Measurements from ENCODE around the gene ZNF107.
"Not testable (repeated sequence)": the region's sequence is repeated elsewhere in the genome, so short reads cannot be mapped to it uniquely, and the experiment has no call there.

ZNF107 gene

DNA sequence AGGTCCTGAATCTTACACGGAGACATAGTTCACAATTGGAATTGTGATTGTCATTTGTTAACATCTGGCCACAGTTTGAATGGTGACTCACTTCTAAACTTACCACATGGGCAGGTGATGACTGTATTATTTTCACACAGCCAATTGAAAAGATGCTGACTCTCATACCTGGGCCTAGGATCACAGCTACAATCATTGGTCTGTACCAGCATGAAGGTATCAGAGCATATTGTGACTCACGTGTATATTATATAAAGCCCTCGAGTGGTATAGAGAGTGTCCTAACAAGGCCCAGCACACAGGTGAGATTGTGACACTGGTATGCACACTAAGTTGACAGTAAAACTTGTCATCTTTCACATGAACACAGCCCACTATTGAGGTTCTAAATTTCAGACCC, 9.4 kb upstream of the ZNF107 start:
- intact Hi-C loops (cut with DNase I; ENCODE audit: low total_unique reads) = no loop called here
- Histone ChIP-seq H3K36me3 (no peaks in the 10 kb centered on the region), H3K4me3 (no peak overlapping the region), H3K9me3 (no peaks in the 10 kb centered on the region), H3K27ac (no peak overlapping the region), H3K4me1 (no peaks in the 10 kb centered on the region), H3K27me3 (no peaks in the 10 kb centered on the region)
- TF ChIP-seq, protein P1, sequence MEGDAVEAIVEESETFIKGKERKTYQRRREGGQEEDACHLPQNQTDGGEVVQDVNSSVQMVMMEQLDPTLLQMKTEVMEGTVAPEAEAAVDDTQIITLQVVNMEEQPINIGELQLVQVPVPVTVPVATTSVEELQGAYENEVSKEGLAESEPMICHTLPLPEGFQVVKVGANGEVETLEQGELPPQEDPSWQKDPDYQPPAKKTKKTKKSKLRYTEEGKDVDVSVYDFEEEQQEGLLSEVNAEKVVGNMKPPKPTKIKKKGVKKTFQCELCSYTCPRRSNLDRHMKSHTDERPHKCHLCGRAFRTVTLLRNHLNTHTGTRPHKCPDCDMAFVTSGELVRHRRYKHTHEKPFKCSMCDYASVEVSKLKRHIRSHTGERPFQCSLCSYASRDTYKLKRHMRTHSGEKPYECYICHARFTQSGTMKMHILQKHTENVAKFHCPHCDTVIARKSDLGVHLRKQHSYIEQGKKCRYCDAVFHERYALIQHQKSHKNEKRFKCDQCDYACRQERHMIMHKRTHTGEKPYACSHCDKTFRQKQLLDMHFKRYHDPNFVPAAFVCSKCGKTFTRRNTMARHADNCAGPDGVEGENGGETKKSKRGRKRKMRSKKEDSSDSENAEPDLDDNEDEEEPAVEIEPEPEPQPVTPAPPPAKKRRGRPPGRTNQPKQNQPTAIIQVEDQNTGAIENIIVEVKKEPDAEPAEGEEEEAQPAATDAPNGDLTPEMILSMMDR (IDR thresholded peaks at IDR 0.05) = no peak
- DNase-seq = no peak

DNA sequence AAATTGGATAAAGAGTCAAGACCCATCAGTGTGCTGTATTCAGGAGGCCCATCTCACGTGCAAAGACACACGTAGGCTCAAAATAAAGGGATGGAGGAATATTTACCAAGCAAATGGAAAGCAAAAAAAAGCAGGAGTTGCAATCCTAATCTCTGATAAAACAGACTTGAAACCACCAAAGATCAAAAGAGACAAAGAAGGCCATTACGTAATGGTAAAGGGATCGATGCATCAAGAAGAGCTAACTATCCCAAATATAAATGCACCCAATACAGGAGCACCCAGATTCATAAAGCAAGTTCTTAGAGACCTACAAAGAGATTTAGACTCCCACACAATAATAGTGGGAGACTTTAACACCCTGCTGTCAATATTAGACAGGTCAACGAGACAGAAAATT, 3.8 kb upstream of the ZNF107 start:
- intact Hi-C loops (cut with DNase I; ENCODE audit: low total_unique reads); H3K4me3 ChIP-seq; DNase-seq; H3K36me3 ChIP-seq; H3K9me3 ChIP-seq; H3K27ac ChIP-seq; H3K27me3 ChIP-seq: not testable (repeated sequence)
- H3K4me1 ChIP-seq = peaks cover 0 to 11% (median 4%) of the 10 kb centered on the region in 4 donors

DNA sequence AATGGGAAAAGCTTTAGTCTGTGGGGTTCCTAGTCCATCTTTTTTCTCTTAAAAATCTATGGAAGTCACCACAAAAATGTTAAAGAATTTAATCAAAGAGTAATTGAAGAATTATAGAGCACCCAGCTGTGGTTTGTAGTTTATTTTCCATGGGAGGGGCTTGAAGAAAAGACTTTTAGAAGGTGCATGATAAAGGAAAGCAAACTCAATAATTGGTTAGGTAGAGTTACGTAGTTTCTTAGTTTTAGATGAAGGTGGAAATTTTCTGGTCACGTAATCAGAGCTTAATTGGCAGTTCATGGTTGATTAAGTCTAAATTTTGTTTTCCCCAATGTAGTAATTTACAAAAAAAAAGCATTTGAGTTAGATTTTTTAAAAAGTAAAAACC, 724 bp downstream of the ZNF107 start:
- intact Hi-C loops (cut with DNase I; ENCODE audit: low total_unique reads) = no loop called here
- peaks cover 0 to 18% (median 0%) of the 10 kb centered on the region in 3 donors for H3K36me3 ChIP-seq
- TF ChIP-seq, protein P1 (IDR thresholded peaks at IDR 0.05) = no peak
- H3K9me3 ChIP-seq = no peaks in the 10 kb centered on the region
- peaks cover 0 to 21% (median 11%) of the 10 kb centered on the region in 4 donors for H3K4me1 ChIP-seq
- peak overlapping the region; percentile 69 to 76 for H3K27ac ChIP-seq
- no peaks in the 10 kb centered on the region for H3K27me3 ChIP-seq
- no peak for DNase-seq
- H3K4me3 ChIP-seq = peak overlapping the region; percentile 77 to 79

DNA sequence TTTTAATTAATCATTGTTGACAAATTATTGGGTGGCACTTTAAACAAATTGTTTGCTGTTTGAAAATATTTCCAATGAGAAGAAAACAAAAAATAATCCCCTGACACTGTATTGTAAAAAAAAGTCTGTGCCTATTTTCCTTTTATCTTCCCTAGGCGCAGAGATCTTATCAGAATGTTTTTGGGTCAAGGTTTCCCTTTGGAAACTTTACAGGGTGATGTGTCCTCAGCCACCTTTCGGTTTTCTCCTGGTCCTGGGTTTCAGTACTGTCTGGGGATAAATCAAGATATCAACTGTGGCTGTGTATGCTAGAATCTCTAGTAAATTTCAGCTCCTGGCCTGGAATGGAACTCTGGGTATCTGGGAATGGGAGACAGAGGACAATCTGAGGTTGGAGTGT, 1.4 kb downstream of the ZNF107 start:
- TF ChIP-seq, protein P1 (IDR thresholded peaks at IDR 0.05) = no peak
- Histone ChIP-seq H3K4me3 (no peak overlapping the region), H3K4me1 (peaks cover 0 to 21% (median 11%) of the 10 kb centered on the region in 4 donors)

DNA sequence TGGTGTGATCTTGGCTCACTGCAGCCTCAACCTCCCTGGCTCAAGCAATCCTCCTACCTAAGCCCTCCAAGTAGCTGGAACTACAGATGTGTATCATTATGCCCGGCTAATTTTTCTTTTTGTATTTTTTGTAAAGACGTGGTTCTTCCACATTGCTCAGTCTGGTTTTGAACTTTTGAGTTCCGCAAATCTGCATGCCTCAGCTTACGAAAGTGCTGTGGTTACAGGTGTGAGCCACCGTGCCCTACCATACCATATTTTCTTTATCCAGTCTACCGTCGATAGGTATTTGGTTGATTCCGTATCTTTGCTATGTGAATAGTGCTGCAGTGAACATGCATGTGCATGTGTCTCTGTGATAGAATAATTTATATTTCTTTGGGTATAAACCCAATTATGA, 6.5 kb downstream of the ZNF107 start:
- no peak overlapping the region for H3K4me3 ChIP-seq
- H3K27me3 ChIP-seq = no peaks in the 10 kb centered on the region
- intact Hi-C loops (cut with DNase I; ENCODE audit: low total_unique reads) = loop anchor here (5.0 kb wide), 1 partner anchor 360 kb away; the partner anchor contains the start of gene ZNF736
- H3K4me1 ChIP-seq = peaks cover 0 to 10% (median 4%) of the 10 kb centered on the region in 4 donors
- H3K27ac ChIP-seq = no peak overlapping the region
- peaks cover 0 to 20% (median 0%) of the 10 kb centered on the region in 3 donors for H3K36me3 ChIP-seq
- DNase-seq = no peak
- TF ChIP-seq, protein P1 (IDR thresholded peaks at IDR 0.05) = no peak
- no peaks in the 10 kb centered on the region for H3K9me3 ChIP-seq

More for the DNA sequence above, 1.4 kb downstream of the ZNF107 start:
- intact Hi-C loops (cut with DNase I; ENCODE audit: low total_unique reads) = no loop called here
- H3K36me3 ChIP-seq = peaks cover 0 to 20% (median 0%) of the 10 kb centered on the region in 3 donors
- H3K9me3 ChIP-seq = no peaks in the 10 kb centered on the region
- no peaks in the 10 kb centered on the region for H3K27me3 ChIP-seq
- no peak overlapping the region for H3K27ac ChIP-seq
- DNase-seq = no peak

DNA sequence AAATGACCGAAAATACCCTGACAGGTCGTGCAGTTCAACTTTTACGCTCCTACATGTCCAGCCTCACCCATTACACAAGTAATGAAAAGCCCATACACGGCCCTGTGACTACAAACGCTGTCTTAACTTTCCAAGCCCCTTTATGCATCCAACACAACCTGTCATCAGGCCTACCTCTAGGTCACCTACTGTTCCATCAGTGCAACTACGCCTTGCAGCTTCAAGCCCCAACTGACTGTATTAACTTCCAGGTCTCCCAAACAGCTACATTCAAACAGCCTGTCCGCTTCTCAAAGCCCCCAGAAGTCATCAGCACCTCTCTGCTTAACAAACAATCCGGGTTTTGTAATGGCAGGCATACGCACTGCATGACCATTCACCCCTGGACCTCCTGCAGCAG, 19.2 kb downstream of the ZNF107 start:
- Histone ChIP-seq H3K36me3 (peaks cover 44 to 58% (median 55%) of the 10 kb centered on the region in 3 donors), H3K27me3 (no peaks in the 10 kb centered on the region), H3K4me3 (no peak overlapping the region), H3K4me1 (peaks cover 0 to 14% (median 0%) of the 10 kb centered on the region in 4 donors), H3K9me3 (no peaks in the 10 kb centered on the region), H3K27ac (no peak overlapping the region)
- DNase-seq = no peak
- TF ChIP-seq, protein P1 (IDR thresholded peaks at IDR 0.05) = no peak
- intact Hi-C loops (cut with DNase I; ENCODE audit: low total_unique reads) = no loop called here
